ENCODE results near the gene TAF6L. TPM values are rescaled to one million over a fixed set of nuclear protein-coding genes. Genes with fewer than 3 reads are reported as not detected.

Gene TAF6L
- total and polyA plus RNA-seq, 9 of the 15 experiments (the other 6 are each of a cell fraction or from before 2014, with no cell fraction given): 0.04 to 45.5 (median 20.8) TPM

- TF ChIP-seq HINFP (tag; conservative IDR thresholded peaks at IDR 0.05; ENCODE audit: low read depth) (no peak), ZNF146 (CRISPR knock-in tag; IDR thresholded peaks at IDR 0.05; ENCODE audit: unreplicated experiment) (no peak), MXI1 (IDR thresholded peaks at IDR 0.05; ENCODE audit: low read depth, low read length) (no peak), STAG1 (CRISPR knock-in tag; IDR thresholded peaks at IDR 0.05; ENCODE audit: borderline replicate concordance) (no peak), MGA (IDR thresholded peaks at IDR 0.05) (no peak; the same call in 1 of the 2 replicates), RNF219 (CRISPR knock-in tag; IDR thresholded peaks at IDR 0.05) (no peak), SMARCA4 (IDR thresholded peaks at IDR 0.05) (no peak), ZNF586 (CRISPR knock-in tag; conservative IDR thresholded peaks at IDR 0.05) (no peak), ZFPM2 (CRISPR knock-in tag; IDR thresholded peaks at IDR 0.05) (no peak), ZNF584 (CRISPR knock-in tag; IDR thresholded peaks at IDR 0.05; ENCODE audit: low read depth) (no peak)
Measured at GRCh38 chr11:62728171-62728988, 42.8 kb upstream of the TAF6L start, which contains the start of gene TTC9C (continued).
